Right renal pelvis (tissue), 4 donors: Measurements from ENCODE around the gene CRBN. TPM values are rescaled to one million over a fixed set of nuclear protein-coding genes. Genes with fewer than 3 reads are reported as not detected.

Experiments
- DNase-seq, 4 donors: peaks; one replicate each; pipeline ENCODE4 v3.0.0-alpha.2; 2013; ENCODE audit warnings: low read depth in 4 of 4, low spot score in 3 of 4, missing footprints in 1 of 4
- polyA plus RNA-seq, 4 donors: library from polyadenylated mRNA; unstranded; fragments of 120-200 nt; gene quantifications; one replicate each; pipeline ENCODE4 v1.2.1, GENCODE V29; 2013; ENCODE audit not compliant: insufficient read length in 4 of 4

CRBN gene
- 10 to 100 TPM; 59.0 to 81.4 (median 76.1) TPM for polyA plus RNA-seq

DNA sequence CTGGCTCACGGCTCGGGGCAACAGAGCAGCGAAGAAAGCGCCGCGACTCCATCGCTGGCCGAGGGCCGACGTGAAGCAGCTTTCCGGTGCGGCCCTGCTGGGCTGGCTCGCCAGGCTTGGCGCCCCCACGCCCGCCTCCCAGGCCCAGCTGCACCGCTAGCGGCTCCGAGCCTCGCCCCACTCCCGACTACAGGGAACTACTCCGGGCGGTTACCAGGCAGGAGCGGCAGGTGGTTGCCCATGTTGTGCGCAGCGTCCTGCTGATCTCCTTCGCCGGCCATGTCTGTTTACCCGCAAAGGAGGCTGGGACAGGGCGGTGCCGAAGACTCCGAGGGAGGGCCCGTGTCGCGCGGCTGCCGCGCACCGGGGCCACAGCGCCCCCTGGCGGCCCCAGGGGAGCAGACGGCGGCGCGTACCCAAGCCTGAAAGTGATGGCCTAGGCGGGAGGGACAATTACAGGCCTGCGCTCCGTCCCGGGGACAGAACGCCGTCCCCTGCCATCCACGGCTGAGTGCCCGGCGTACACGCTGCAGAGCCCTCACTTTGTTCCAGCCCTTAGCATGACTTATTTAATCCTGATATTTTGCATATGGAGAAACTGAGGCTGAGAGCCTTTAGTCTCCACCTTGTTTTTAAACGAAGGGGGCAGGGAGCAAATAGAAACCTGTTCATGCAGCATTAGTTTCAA lies at the start of gene CRBN:
TSS of gene CRBN (minus strand) at position 285 of the 688 bp plus-strand sequence. CDS start at position 281, 4 bp downstream.
- peak; percentile 74 to 85 (median 77) for DNase-seq

DNA sequence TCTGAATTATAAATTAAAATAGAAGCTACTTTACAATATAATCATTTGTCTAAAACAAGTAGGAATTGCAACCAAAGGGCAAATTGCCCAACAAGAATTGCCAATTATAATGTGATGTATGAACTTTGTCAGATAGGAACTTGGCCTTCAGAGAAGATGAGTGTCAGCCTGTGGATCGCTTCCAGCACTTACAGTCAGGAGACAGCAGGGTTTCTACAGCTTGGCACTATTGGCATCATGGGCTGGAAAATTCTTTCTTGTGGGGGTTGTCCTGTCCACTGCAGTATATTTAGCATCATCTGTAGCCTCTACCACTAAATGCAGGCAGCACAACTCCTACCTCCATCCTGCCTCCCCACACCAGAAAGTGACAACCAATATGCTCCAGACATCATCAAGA lies 48.1 kb upstream of the CRBN start:
- no peak for DNase-seq

DNA sequence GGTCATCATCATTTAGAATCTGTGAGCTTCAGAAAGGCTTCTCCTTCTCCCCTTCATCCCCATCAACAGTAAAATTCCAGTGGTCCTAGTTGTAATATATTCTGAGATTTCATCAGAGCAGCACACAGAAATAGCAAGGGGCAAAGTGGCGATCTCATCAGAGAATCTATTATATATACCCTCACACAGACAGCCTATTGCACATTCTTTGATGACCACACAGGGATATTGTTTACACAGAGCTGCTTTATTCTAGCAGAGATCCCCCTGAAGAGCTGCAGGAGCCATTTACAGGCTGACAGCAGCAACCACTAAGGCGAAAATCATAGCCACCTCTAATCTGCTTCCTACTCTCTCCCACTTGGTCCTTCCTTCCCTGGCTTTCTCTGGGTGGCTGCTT lies 42.0 kb upstream of the CRBN start:
- no peak for DNase-seq

DNA sequence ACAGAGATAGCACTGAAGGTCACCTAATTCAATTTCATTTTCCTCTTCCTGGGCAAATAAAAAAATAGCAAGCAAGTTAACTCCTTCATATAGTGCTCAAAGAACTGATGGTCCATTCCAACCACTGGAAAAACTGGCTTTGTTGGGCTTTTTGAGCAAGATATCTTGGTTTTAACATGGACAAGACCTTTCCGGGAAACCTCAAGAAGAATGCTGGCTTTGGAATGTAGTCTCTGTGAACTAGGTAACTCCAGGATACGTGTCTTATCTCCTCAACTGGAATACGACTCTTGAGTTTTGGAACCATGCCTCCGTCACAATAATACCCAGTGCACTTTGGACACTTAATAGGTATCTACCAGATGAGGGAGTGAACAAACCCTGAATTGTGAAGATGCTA lies 36.9 kb upstream of the CRBN start:
- no peak for DNase-seq

DNA sequence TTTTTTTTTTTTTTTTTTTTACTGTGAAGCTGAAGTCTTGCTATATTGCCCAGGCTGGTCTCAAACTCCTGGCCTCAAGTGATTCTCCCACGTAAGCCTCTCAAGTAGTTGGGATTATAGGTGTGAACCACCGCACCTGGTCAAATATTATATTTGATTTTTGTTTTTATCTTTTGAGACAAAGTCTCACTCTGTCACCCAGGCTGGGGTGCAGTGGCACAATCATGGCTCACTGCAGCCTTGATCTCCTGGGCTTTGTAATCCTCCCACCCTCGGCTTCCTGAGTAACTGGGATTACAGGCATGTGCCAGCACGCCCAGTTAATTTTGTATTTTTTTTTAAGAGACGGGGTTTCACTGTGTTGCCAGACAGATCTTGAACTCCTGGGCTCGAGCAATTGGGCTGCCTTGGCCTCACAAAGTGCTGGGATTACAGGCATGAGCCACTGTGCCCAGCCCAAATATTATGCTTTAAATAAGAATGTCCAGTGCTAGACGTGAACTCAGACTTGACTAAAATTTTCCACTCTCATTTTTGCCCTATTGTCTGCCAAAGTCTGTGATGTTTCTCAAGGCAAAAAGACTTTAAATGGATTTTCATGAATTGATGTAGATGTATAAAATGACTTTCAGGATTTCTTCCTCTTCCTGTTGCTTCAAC lies 33.4 kb upstream of the CRBN start:
- no peak for DNase-seq

DNA sequence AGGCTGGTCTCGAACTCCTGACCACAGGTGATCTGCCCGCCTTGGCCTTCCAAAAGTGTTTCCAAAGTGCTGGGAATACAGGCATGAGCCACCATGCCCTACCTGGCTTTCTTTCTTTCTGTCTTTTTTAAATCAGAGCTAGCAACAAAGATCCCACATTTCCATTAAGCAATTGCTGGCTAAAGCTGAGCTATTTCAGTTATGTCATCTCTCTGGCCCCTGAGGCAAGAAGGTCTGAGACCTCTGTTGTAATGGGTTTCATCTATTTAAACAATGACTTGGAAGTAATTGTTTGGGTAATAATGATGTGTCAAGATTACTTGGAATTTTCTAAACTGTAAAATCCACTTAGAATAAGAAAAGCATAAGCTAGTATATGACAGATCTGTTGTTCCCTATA lies 30.2 kb upstream of the CRBN start:
- DNase-seq: no peak

DNA sequence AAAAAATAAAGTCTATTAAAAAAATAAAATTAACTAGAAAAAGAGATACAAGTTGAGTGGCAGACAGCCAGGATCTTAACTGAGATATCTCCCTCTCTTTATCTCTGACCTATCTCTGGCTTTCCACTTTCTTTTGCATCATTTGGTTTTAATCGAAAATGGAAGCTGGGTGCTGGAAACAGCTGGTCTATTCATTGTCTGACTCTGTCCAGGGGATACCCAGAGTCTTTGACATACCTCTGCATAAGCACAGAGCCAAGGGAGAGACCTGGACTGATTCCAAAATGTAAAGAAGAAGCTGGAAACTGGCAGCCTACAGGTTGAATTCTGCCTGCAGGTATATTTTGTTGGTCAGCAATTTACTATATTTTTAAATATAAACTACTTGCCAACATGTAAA lies 29.6 kb upstream of the CRBN start:
- no peak for DNase-seq

DNA sequence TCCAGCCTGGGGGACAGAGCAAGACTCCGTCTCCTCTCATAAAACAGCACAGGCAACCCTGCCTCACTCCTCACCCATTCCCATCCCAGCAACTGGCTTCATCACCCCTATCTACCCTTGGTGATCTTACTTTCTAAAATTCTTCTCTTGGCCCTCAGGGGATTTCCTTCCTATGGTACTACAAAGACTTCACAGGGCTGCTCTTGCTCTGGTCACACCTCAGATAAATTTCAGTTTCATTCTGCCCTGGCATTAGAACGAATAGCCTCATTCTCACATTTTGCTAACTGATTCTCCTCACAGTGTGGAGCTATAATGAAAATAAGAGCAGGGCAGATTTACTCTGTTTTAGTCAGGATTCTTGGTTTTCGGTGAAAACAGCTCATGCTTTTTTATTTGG lies 22.1 kb upstream of the CRBN start:
- no peak for DNase-seq

DNA sequence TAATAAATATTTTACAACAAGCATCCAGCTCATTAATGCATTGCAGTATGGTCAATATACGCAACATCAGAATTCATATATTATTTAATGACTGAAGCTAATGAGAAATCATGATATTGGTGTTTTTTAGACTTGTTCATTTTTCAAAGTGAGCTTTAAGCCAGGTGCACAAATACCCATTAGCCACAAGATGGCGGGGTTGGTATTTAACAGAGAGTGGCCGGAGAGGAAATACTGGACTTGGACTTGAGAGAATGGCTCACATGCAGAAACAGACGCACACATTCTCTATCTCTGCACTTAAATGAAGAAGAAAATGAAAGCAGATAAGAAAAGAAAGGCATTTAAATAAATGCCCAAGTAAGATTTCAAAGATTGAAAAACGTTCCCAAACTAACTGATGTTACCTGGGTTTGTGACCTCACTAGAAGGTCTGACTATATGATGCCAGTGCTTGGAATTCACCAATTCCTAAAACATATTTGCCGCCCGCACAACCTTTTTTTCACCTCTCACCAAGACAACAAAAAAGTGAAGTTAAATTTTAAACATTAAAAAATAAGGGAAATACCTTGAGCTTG lies 21.2 kb upstream of the CRBN start:
- peak; percentile 45 to 60 (median 56) for DNase-seq

DNA sequence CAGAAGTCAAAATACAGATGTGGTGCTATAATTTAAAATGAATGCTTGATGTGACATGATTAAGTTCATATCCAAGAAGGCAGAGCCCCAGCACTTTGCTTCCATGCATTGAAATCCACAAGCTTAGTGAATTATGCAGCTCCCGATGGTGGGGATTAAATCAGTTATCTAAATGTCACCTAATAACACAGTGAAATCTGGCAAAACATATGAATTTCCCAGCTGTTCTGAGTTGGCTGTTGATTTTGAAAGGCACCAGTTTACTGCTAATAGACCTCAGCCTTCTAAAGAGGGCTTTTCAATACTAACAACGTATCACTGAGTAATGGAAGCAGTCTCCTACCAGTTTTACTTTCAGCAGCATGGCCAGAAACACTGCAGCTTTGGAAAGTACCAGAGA lies 19.8 kb upstream of the CRBN start:
- no peak for DNase-seq

GRCh38 chr3:3196148-3196861 lies 16.8 kb upstream of the CRBN start:
- no peak for DNase-seq

- no peak for DNase-seq
Observed at GRCh38 chr3:3194861-3195260, 15.4 kb upstream of the CRBN start.

- DNase-seq: no peak
Observed at GRCh38 chr3:3192286-3192675, 12.8 kb upstream of the CRBN start.

GRCh38 chr3:3191675-3192285 lies 12.3 kb upstream of the CRBN start:
- DNase-seq: no peak

- no peak for DNase-seq
Observed at GRCh38 chr3:3189961-3190360, 10.5 kb upstream of the CRBN start.

GRCh38 chr3:3189102-3189727 lies 9.7 kb upstream of the CRBN start:
- DNase-seq: no peak

- DNase-seq: no peak
Observed at GRCh38 chr3:3184876-3185275, 5.4 kb upstream of the CRBN start.

GRCh38 chr3:3180456-3180855 lies 965 bp upstream of the CRBN start:
- no peak for DNase-seq

- DNase-seq: no peak
Observed at GRCh38 chr3:3178498-3179328, 778 bp downstream of the CRBN start.
